Mononuclear cell (primary cell): ENCODE data around the gene KCNIP4. TPM values are rescaled to one million over a fixed set of nuclear protein-coding genes. Genes with fewer than 3 reads are reported as not detected.

Experiments used
- H3K27me3 ChIP-seq: 2 replicates; pipeline ENCODE4 v1.6.0; 2011; ENCODE audit warnings: low read length, control low read depth; ENCODE audit not compliant: insufficient read depth
- H3K4me1 ChIP-seq: 2 replicates; pipeline ENCODE4 v1.5.1; 2011; ENCODE audit warnings: mild to moderate bottlenecking, low read length, control low read depth; ENCODE audit not compliant: insufficient read depth
- H3K4me3 ChIP-seq: 2 replicates; pipeline ENCODE4 v1.5.1; 2011; ENCODE audit warnings: mild to moderate bottlenecking, low read length, moderate library complexity
- H3K9me3 ChIP-seq: 2 replicates; pipeline ENCODE4 v1.5.1; 2011; ENCODE audit warnings: low read depth, mild to moderate bottlenecking, control low read depth, low read length
- total RNA-seq: library from RNA; depleted of rRNA; stranded (reverse); fragments of >200 nt; gene quantifications from one replicate; pipeline ENCODE4 v1.2.3, GENCODE V29; 2012

KCNIP4 gene
- total RNA-seq, 1 donor, result not detected

GRCh38 chr4:21522296-21522695 lies 426.3 kb downstream of the KCNIP4 start:
- Histone ChIP-seq H3K4me1 (no peaks in the 10 kb centered on the region), H3K9me3 (no peaks in the 10 kb centered on the region), H3K4me3 (no peak overlapping the region), H3K27me3 (no peaks in the 10 kb centered on the region)

GRCh38 chr4:21517126-21517859 lies 431.3 kb downstream of the KCNIP4 start:
- no peaks in the 10 kb centered on the region for H3K27me3 ChIP-seq

GRCh38 chr4:21514022-21514694 lies 434.4 kb downstream of the KCNIP4 start:
- Histone ChIP-seq H3K27me3 (no peaks in the 10 kb centered on the region), H3K4me3 (no peak overlapping the region), H3K9me3 (no peaks in the 10 kb centered on the region), H3K4me1 (no peaks in the 10 kb centered on the region)

More at GRCh38 chr4:21517126-21517859, 431.3 kb downstream of the KCNIP4 start:
- Histone ChIP-seq H3K4me3 (no peak overlapping the region), H3K9me3 (no peaks in the 10 kb centered on the region), H3K4me1 (no peaks in the 10 kb centered on the region)

DNA sequence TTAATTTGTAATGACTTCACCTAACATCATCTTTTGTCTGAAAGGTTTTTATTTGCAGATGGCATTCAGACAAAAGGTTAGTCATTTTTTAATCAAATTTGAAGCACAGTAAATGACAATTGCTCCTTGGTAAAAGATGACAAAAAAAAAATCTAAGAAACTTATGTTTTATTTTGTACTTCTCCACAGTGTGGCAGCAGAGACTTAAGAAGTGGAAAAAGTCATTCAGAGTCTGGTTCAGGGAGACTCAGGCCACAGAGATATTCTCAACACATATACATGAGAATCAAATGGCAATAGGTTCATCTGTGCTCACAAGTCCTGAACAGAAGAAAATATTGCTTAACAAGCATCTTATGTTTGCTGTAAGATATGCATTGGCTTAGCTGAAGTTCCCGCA lies 436.2 kb downstream of the KCNIP4 start:
- Histone ChIP-seq H3K4me1 (no peaks in the 10 kb centered on the region), H3K27me3 (no peaks in the 10 kb centered on the region), H3K4me3 (no peak overlapping the region), H3K9me3 (no peaks in the 10 kb centered on the region)

DNA sequence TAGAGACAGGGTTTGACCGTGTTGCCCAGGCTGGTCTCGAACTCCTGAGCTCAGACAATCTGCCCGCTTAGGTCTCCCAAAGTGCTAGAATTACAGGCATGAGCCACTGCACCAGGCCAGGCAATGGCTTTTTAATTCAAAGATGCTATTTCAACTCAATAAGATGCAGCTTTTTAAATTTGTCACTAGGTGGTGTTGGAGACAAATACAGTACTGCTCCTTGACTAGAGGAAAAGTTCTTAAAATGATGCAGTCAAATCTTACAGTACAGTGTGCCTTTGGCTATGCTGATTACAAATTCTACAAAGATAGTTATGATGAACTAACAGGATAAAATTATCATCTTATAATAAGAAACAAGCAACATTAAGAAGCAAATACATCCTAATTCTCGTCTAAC lies 441.1 kb downstream of the KCNIP4 start:
- Histone ChIP-seq H3K4me1 (no peaks in the 10 kb centered on the region), H3K9me3 (no peaks in the 10 kb centered on the region), H3K4me3 (no peak overlapping the region), H3K27me3 (no peaks in the 10 kb centered on the region)

DNA sequence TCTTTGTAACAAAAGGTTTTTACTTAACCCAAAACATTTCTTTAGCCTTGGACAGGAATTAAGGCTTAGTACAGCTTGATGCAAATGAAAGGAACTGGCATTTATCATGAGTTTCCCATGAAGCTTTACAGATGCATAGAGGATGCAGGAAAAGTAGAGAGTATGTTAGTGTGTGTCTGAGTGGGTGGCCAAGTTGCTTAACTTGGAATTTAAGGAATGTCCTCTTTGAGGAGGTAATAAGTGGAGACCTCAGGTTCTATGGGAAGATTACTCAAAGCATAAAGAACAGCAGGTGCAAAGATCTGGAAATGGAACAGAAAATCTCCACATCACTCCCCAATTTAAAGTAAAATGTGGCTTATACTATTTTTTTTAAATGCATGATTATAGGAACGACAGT lies 457.9 kb downstream of the KCNIP4 start:
- Histone ChIP-seq H3K9me3 (no peaks in the 10 kb centered on the region), H3K27me3 (no peaks in the 10 kb centered on the region), H3K4me1 (no peaks in the 10 kb centered on the region), H3K4me3 (no peak overlapping the region)

DNA sequence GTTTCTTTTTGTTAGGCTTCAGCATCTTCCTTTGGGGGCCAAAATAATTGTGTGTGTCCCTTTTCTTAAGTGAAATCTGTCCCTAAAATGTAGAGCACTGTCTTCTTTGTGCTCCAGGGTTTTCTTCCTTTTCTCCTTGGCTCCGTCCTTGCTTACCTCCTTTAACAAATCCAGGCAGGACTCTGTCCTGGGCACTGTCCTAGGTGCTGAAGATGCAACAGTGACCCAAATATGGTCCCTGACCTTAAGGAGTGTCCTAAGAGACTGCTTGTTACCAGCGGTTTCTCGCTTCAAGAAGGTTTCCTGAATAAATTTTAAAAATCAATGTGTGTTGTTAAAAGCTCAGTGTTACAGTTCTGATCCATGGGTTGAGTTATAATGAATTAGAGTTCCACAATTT lies 471.8 kb downstream of the KCNIP4 start:
- no peaks in the 10 kb centered on the region for H3K4me1 ChIP-seq
- H3K9me3 ChIP-seq, result no peaks in the 10 kb centered on the region
- no peaks in the 10 kb centered on the region for H3K27me3 ChIP-seq
- H3K4me3 ChIP-seq, result no peak overlapping the region

GRCh38 chr4:21474195-21474594 lies 474.4 kb downstream of the KCNIP4 start:
- Histone ChIP-seq H3K27me3 (no peaks in the 10 kb centered on the region), H3K9me3 (no peaks in the 10 kb centered on the region), H3K4me1 (no peaks in the 10 kb centered on the region), H3K4me3 (no peak overlapping the region)

- Histone ChIP-seq H3K4me1 (no peaks in the 10 kb centered on the region), H3K27me3 (no peaks in the 10 kb centered on the region), H3K9me3 (no peaks in the 10 kb centered on the region), H3K4me3 (no peak overlapping the region)
Measured at GRCh38 chr4:21470535-21470934, 478.0 kb downstream of the KCNIP4 start.

DNA sequence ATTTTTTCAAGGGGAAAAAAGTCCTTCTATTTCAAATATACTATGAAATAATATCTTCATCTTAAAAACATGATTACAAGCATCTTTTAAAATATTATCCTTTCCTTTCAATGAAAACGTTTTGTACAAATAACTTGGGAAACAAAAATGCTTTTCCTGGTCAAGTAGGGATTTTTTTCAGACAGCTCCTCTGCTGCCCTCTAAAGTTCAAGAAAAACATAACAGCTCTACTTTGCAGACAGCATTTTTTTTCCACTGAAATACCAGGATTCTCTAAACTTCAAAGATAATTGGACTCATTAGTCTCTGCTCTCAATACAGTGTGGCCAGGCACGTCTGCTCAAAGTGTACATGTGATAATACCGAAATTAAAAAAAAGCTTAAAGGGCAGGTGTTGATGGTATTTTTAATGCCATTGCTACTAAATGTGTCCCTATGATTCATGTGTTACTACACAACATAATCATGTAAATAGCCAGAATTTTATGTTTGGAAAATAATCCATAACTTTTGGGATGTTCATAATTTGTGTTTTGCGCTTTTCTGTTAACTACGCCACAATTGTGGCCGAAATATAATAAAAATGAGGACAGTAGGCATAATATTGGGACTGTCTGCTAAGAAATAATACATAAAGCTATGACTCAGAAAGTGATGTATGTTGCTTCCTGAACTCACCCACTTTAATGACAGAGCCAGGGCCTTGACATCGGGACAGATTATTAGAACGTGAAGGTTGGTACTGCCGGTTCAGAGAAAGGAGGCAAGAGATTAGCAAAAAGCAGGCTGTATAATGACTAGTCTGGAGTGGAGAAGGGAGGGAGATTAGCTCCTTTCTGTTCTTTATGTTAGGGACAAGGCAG lies 478.9 kb downstream of the KCNIP4 start:
- no peaks in the 10 kb centered on the region for H3K9me3 ChIP-seq
- no peaks in the 10 kb centered on the region for H3K27me3 ChIP-seq
- no peaks in the 10 kb centered on the region for H3K4me1 ChIP-seq
- no peak overlapping the region for H3K4me3 ChIP-seq

- Histone ChIP-seq H3K4me3 (no peak overlapping the region), H3K4me1 (no peaks in the 10 kb centered on the region), H3K27me3 (no peaks in the 10 kb centered on the region), H3K9me3 (no peaks in the 10 kb centered on the region)
Measured at GRCh38 chr4:21467551-21467950, 481.0 kb downstream of the KCNIP4 start.

- H3K27me3 ChIP-seq, result no peaks in the 10 kb centered on the region
- H3K4me3 ChIP-seq, result no peak overlapping the region
- H3K9me3 ChIP-seq, result no peaks in the 10 kb centered on the region
- H3K4me1 ChIP-seq, result no peaks in the 10 kb centered on the region
Measured at GRCh38 chr4:21457086-21457840, 491.3 kb downstream of the KCNIP4 start.

DNA sequence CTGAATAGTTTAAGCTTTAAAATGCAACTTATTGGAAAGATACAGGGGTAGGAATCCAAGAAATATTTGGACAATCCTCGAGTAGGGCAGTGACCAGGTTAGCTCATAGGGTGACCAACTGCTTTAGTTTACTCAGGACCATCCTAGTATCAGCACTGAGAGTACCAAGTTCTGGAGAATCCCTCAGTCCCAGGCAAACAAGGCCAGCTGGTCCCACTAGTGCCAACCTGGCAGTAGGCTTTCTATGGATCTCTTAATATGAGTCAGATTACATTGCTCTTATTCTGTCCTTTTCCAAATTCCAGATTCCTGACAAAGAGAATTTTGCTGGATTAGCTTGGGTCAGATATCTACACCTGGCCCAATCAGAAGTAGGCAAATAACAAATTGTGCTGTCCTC lies 493.7 kb downstream of the KCNIP4 start:
- no peaks in the 10 kb centered on the region for H3K9me3 ChIP-seq
- no peak overlapping the region for H3K4me3 ChIP-seq
- no peaks in the 10 kb centered on the region for H3K27me3 ChIP-seq
- no peaks in the 10 kb centered on the region for H3K4me1 ChIP-seq

GRCh38 chr4:21454201-21454600 lies 494.4 kb downstream of the KCNIP4 start:
- no peaks in the 10 kb centered on the region for H3K27me3 ChIP-seq
- H3K9me3 ChIP-seq, result no peaks in the 10 kb centered on the region
- H3K4me3 ChIP-seq, result no peak overlapping the region
- no peaks in the 10 kb centered on the region for H3K4me1 ChIP-seq

GRCh38 chr4:21452931-21453330 lies 495.6 kb downstream of the KCNIP4 start:
- H3K4me3 ChIP-seq, result no peak overlapping the region
- no peaks in the 10 kb centered on the region for H3K9me3 ChIP-seq
- no peaks in the 10 kb centered on the region for H3K27me3 ChIP-seq
- no peaks in the 10 kb centered on the region for H3K4me1 ChIP-seq
